Measurements from ENCODE around the gene HUS1B.
"Not testable (repeated sequence)": the region's sequence is repeated elsewhere in the genome, so short reads cannot be mapped to it uniquely, and the experiment has no call there.

Gene HUS1B

DNA sequence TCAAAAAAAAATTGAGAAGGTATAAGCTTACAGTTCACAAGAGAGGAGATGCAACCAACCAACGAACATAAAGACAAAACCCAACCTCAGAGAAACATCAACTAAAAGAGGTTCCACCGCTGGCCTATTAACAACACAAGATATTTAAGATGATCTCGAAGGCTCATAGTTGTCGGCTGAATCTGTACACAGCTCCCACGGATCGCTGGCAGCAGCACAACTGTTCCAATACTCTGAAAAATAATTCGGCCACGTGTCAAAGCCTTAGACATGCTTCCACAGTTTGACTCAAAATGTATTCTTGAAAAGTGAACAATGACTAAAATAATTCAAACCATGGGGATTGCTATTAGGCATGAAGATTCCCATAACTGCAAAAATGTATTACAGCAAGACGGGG, 22.4 kb upstream of the HUS1B start:
- DNase-seq (ENCODE audit: low read depth in 2 of 2), result no peak

DNA sequence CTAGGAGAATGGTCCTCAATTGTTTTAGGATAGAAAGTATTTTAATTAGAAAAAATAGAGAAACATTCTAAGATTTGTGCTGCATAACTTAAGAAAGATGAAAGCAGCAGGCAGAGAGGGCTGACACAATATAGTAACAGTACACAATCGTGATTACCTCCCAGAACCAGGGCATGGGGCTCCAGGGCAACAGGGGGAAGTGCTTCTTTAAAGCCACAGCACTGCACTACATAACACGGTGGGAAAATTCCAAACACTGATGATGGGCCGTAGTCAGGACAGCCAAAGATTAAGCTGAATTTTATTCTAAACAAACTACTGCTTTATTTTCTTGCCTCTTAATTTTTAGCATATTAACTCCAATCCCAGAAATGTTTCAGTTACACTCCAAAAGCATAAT, 21.6 kb upstream of the HUS1B start:
- no peak for DNase-seq (ENCODE audit: low read depth in 2 of 2)

DNA sequence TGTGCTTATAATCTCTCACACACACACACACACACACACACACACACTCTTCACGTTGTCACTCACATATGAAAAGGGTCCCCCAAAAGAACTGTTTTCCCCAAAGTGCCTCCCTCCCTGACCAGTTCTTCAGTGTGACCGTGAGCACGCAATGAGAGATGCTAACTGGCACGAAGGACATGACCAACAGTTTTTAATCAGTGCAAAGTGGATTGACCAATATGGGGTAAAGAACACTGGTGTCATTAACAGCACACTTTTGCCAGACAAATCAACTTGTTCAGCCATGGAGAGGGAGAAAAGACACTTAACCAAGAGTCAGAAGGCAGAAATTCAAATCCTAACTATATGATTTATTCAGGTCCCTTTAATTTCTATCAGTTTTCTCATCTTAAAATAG, 21.0 kb upstream of the HUS1B start:
- no peak for DNase-seq (ENCODE audit: low read depth in 2 of 2)

DNA sequence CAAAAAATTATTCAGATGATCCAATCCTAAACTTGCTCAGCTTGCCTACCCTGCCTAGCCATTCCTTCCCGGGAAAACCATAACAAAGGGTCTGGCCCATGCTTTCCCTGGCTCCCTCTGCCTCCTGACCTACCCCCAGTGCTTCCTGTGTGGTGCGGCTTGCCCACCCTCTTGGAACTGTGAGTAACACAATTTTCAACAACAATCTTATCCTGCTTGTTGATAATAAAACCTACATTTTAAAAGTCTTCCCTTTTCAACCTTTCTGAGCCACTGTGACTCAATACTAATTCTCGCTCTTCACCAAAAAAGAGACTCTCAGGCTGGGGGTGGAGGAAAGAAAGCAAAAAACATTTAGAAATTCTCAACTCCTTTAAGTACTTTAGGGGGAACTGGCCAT, 18.1 kb upstream of the HUS1B start:
- no peak for DNase-seq (ENCODE audit: low read depth in 2 of 2)

DNA sequence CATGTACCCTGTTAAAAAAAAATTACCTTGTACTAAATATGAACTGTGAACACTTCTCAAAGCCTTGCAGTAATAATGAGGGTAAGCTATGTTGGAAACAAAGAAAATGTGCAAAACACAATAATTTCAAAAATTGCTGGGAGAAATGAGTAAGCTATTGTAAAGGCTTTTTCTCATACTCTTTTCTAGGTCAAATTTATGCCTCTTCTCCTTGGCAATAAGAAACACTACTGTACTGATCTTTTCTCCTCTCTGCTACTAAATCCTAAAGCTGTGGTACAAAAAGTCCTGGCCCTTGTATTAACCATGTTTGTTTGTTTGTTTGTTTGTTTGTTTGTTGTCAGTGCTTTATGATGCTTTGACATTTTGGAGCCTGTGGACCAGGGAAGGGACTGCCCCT, 17.5 kb upstream of the HUS1B start:
- no peak for DNase-seq (ENCODE audit: low read depth in 2 of 2)

DNA sequence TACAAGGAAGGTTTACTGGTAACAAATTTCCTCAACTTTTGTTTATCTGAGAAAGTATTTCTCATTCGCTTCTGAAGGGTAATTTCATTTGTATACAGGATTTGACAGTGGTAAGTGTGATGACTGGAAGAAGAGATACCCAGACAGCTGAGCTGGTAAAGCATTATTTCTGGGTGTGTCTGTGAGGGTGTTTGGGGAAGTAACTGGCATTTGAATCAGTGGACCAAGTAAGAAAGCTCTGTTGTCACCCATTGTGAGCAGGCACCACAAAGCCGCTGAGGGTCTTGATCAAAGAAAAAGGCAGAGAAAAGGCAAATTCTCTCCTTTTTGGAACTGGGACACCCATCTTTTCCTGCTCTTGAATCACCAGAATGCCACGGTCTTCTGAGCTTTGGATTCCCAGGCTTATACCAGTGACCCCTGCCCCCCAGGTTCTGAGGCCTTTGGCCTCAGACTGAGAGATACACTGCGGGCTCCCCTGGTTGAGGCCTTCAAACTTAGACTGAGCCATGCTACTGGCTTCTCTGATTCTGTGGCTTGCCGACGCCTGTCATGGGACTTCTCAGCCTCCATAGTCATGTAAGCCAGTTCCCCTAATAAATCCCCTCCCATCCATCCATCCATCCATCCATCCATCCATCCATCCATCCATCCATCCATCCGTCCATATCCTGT, 10.5 kb upstream of the HUS1B start:
- DNase-seq (ENCODE audit: low read depth in 2 of 2), result no peak

DNA sequence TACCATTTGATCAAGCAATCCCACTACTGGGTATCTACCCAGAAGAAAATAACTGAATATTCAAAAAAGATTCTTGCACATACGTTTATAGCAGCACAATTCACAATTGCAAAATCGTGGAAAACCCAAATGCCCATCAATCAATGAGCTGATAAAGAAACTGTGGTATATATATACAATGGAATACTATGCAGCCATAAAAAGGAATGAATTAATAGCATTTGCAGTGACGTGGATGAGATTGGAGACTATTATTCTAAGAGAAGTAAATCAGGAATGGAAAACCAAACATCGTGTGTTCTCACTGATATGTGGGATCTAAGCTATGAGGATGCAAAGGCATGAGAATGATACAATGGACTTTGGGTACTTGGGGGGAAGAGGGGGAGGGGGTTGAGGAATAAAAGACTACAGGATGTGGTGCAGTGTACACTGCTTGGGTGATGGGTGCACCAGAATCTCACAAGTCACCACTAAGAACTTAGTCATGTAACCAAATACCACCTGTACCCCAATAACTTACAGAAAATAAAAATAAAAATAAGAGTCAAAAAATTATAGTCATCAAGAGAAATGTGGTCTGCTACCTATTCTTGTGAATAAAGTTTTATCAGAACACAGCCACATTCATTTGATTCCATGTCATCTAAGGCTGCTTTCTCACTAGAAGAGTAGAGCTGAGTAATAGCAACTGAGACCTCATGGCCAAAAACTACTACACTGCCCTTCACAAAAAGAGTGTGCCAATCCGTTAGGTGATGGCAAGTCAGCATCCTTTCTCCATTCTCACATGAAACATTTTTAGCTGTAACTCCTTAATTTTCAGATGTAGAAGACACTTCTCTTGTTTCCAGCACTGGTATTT, 8.7 kb upstream of the HUS1B start:
- DNase-seq (ENCODE audit: low read depth in 2 of 2), result no peak

DNA sequence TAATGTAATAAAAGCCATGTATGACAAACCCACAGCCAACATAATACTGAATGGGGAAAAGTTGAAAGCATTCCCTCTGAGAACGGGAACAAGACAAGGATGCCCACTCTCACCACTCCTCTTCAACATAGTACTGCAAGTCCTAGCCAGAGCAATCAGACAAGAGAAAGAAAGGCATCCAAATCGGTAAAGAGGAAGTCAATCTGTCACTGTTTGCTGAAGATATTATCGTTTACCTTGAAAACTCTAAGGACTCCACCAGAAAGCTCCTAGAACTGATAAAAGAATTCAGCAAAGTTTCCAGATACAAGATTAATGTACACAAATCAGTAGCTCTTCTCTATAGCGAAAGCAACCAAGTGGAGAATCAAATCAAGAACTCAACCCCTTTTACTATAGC, 6.9 kb upstream of the HUS1B start:
- not testable (repeated sequence) for DNase-seq (ENCODE audit: low read depth in 2 of 2)

DNA sequence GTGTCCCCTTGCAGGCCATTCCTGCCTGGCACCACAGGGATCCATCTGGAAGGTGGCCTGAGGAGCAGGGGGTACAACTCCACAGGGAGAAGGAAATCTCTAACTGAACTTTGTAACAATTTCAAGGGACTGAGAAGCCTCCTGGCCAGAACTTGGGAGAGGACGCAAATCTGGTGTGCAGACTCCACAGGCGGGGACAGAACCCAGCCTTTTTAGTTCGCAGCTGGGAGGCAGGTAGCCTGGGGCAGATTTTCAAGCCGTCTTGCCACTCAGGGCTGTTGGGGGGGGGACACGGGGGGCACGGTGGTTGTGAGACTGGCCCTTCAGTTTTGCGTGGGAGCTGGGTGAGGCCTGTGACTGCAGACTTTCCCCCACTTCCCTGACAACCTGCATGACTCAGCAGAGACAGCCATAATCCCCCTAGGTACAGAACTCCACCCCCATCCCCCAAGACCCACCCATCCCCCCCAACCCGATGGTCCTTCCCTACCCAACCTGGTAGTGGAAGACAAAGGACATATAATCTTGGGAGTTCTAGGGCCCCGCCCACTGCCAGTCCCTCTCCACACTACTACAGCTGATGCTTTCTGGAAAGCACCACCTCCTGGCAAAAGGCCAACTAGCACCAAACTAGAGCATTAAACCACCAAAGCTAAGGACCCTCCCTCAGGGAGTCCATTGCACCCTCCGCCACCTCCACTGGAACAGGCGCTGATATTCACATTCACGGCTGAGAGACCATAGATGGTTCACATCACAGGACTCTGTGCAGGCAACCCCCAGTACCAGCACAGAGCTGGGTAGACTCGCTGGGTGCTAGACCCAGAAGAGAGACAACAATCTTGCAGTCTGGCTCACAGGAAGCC, 3.0 kb upstream of the HUS1B start:
- DNase-seq (ENCODE audit: low read depth in 2 of 2), result no peak

DNA sequence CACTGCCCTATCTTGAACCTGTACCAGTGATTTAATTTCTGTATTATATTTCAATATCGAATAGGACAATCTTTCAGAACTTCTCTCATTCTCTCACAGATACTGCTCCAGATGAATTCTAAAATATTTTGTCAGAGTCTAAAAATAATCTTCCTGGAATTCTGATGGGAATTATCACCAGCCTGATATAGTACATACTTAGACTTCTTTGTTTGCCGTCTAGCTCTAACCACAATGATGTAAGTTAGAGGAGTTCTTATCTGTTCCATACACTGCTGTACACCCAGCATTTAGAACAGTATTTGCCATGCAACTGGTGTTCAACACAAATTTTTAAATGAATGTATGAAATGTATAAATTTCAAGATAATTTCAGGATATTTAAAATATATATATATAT, 1.3 kb upstream of the HUS1B start:
- DNase-seq (ENCODE audit: low read depth in 2 of 2), result no peak

DNA sequence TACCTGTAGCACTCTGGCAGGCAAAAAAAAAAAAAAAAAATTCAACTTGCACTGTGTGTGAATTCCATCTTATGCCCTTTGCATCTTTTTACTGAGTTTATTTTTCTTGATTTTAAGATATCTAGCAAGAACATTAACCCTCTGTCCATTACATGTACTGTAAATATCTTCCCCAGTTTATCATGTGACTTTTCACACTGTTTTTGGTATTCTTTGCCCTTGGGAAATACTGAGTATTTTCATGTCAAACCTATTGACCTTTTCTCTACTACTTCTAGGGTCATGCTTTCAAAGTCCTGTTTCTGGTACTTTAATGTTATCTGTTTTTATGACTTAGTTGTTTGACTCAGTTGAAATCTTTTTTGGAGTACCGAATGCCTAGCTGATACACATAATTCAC, 843 bp upstream of the HUS1B start:
- no peak for DNase-seq (ENCODE audit: low read depth in 2 of 2)

DNA sequence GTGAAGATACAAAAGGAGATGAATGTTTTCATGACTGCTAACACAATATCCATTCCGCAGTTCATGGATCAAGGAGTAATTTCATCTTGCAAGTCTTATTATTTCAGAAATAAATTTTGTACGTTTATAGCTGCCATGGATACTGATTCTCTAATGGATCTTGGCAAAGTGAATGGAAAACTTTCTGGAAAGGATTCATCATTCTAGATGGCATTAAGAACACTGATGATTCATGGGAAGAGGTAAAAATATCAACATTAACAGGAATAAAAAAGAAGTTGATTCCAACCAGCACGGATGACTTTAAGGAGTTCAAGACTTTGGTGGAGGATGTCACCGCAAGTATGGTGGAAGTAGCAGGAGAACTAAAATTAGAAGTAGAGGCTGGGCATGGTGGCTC, 2.8 kb downstream of the HUS1B start:
- no peak for DNase-seq (ENCODE audit: low read depth in 2 of 2)

DNA sequence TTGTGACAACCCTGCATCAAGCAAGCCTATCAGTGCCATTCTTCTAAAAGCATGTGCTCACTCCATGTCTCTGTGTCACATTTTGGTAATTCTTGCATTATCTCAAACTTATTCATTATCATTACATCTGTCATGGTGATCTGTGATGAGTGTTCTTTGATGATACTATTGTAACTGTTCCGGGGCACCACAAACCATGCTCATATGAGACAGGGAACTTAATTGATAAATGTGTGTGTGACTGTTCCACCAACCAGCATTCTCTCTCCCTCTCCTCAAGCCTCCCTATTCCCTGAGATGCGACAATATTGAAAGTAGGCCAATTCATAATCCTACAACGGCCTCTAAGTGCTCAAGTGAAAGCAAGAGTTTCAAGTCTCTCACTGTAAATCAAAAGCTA, 4.0 kb downstream of the HUS1B start:
- DNase-seq (ENCODE audit: low read depth in 2 of 2), result no peak

DNA sequence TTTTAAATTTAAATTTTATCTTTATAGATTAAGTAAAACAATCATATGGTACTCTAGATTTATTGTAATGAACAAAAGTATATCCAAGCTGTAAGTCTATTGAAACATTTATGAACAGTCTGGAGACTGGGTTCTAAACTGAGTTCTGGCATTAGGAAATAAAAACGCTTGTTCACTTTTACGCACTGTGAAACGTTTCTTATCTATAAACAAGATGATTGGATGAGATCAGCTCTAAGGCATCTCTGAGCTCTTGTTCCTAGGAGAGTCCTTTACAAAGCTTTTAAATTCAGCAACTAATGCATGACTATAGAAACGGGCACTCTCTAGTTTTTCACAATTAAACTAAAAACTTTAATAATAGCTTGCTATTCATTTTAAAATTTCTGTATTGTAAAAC, 6.8 kb downstream of the HUS1B start:
- DNase-seq (ENCODE audit: low read depth in 2 of 2), result no peak

DNA sequence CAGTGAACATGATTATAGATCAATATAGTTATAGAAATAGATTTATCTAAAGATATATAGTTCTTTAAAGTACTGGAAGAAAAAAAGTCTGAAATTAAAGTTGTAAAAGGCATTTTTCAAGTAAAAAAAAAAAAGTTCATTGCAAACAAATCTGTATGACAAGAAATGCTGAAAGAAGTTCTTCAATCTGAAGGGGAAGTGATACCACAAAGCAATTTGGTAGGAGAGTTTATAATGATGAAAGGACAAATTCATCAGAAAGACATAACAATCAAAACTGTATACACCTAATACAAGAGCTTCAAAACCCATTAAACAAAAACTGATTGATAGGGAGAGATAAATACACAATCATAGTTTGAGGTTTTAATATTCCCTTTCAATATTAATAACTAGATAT, 14.1 kb downstream of the HUS1B start:
- DNase-seq (ENCODE audit: low read depth in 2 of 2), result no peak

DNA sequence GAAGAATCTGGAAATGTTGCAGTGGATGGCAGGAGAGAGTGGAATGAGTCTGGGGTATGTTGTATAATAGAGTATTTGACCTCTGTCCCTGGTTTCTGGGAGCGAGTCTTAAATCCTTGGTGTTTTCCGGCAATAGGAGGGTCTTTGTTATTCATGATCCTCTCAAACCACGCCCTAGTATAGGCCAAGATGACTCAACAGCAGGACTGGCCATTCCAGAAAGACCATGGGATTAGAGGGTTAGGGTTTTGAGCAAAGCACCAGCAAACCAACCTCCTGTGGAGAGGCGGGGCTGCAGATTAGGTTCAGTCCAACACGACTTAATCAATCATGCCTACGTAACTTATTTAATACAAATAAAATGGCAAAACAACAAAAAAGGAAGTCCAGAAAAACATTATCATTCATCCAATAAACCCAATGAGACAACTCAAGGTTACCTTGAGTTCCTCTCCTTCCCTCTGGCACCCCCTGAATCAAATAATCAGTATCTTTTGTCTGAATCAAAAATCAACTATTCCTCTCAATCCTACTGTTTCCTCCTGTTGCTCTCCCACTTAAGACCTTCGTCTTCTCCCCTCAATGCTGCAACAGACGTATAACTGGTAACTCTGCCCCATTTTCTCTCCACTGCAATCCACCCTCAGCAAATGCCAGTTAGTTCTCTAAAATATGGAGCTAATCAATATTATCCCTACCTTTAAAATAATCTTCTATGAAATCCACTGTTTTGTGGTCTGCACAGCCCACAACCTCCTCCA, 15.5 kb downstream of the HUS1B start:
- no peak for DNase-seq (ENCODE audit: low read depth in 2 of 2)

DNA sequence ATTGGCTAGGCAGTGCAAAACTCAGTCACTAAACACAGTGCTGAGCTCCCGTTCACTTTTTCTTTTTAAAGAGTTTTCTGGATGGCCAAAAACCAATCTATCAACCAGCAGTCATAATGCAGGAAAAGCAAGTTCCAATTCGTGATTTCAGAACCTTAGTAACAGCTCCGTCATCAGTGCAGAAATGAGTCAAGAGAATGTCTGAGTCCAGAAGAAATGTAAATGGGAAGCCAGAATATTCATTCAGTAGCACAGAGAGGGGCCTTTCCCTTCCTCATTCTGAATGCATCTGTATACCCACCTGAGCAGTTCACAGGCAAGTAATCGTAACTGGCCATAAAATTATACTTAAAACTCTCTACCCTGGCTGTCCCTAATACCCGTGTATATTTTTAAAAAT, 20.4 kb downstream of the HUS1B start:
- DNase-seq (ENCODE audit: low read depth in 2 of 2), result no peak

DNA sequence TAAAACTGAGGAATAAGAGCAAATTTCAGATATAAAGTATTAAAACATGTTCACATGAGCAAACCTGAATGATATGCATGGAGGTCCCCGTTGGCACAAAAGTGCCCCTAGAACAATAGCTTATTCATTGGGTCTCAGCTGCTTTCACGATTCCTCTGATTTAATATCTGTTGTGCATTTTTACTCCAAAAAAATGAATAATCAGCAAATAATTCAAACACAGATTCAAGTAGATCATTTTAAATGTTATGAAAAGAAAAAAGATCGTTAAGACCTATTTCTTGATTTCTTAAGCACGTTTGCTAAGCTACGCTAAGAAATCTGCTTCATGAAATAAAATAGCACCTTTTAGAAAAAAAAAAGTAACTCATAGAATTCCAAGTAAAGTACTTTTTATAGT, 21.7 kb downstream of the HUS1B start:
- DNase-seq (ENCODE audit: low read depth in 2 of 2), result no peak

DNA sequence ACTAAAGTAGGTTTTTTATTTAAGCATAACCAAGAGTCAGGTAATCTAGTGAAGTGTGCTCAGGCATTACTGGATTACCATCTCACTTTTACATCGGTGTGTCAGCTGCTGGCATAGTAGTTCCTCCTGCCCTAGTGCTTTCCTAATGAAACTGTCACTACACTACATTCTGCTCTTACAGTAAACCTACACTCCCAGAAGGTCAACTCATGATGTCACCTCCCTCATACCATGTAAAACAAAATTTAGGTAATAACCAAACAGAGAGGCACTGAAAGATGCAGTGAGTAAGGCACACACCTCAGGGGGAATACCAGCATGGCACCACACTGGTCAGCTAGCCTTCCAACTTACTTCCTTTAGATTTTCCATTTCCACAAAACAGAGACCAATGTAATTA, 23.3 kb downstream of the HUS1B start:
- no peak for DNase-seq (ENCODE audit: low read depth in 2 of 2)

DNA sequence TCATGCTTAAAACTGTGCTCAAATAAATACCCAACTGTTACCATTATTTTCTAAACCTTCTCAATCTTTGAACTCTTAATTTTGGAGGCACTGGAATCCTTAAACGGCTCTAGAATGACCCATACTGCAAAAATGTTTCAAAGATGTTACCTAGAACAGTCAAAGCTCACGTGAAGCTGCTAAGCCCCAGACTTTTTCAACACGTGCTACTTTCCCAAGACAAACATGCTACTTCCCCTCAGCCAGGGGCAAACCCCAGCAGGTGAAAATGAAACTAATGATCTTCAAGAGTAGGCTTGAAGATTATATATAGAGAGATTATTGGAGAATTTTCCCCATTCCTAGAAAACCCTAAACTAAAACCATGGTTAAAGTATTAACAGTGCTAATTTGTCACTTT, 28.1 kb downstream of the HUS1B start:
- no peak for DNase-seq (ENCODE audit: low read depth in 2 of 2)

DNA sequence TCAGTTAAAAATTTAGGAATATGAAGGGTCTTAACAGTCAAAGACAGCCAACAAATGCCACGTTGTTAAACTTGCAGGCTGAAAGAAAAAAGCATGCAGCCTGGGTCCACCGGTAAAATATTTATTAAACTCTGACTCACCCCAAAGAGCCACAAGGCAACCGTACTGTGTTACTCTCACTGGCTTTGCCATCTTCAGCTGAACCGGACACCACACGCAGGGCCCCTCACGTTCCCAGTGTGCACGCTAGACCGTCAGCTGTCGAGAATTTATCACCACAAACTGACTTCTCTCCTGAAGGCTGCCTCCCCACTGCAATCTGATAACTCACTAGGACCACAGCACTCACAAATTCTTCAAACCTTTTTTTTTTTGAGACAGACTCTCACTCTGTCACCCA, 30.7 kb downstream of the HUS1B start:
- DNase-seq (ENCODE audit: low read depth in 2 of 2), result no peak

DNA sequence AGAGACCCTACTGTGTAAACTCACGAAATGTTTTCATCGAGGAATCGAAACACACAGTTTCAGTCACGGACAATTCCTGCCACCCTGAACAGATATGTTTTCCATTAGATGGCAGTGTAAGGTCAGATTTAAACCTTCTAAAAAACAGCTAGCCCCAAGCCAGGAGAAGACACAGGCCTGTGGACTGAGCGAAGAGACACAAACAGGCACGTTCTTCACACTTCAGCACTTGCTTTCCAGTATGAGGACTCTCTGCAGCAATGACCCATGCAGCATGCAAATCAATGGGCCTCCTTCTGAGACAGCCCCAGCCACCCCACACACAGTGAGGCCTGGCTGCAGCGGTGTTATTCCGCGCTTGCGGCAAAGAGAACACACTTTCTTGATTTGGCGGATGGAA, 31.9 kb downstream of the HUS1B start:
- no peak for DNase-seq (ENCODE audit: low read depth in 2 of 2)
